T-helper 17 cell (primary cell): ENCODE measurements around the gene OR10G2. TPM values are rescaled to one million over a fixed set of nuclear protein-coding genes. Genes with fewer than 3 reads are reported as not detected.

Source experiments
- ATAC-seq: fragments of 150-1000 bp; cut with Tn5 transposase; 2 replicates; pipeline ENCODE4 v1.10.0; 2021; ENCODE audit warnings: mild to moderate bottlenecking, moderate library complexity
- DNase-seq, 3 donors: peaks; one replicate each; pipeline versions ENCODE4 v3.0.0 to v3.0.0-alpha.2; 2020 to 2021
- H3K9me3 ChIP-seq: one replicate; pipeline ENCODE4 v1.7.0; 2013; ENCODE audit warnings: low read length, mild to moderate bottlenecking; ENCODE audit not compliant: control insufficient read depth, poor library complexity, severe bottlenecking
- H3K27ac Mint-ChIP-seq: one replicate; pipeline ENCODE4 v1.8.0; 2022; ENCODE audit warnings: mild to moderate bottlenecking, moderate library complexity, mixed read lengths
- H3K27me3 Mint-ChIP-seq: one replicate; pipeline ENCODE4 v1.8.0; 2022; ENCODE audit warnings: mixed read lengths
- H3K36me3 Mint-ChIP-seq: one replicate; pipeline ENCODE4 v1.8.0; 2022; ENCODE audit warnings: low read depth, mixed read lengths
- H3K4me1 Mint-ChIP-seq: one replicate; pipeline ENCODE4 v1.8.0; 2022; ENCODE audit warnings: mild to moderate bottlenecking, mixed read lengths
- H3K4me3 Mint-ChIP-seq: one replicate; pipeline ENCODE4 v1.8.0; 2022; ENCODE audit warnings: mild to moderate bottlenecking, moderate library complexity, mixed read lengths
- total RNA-seq, 4 donors: library from RNA in 2 of 4; stranded (reverse) in 2 of 4; gene quantifications; one replicate each; pipeline ENCODE4 v1.2.3 and lab custom pipeline; 2022 to 2026

OR10G2 gene
- not detected for total RNA-seq
- 0 reads per million in 2 donors for total RNA-seq (lab: John Stamatoyannopoulos, UW)

GRCh38 chr14:21634840-21635239 is at the start of gene OR10G2:
TSS of gene OR10G2 (minus strand) at chr14:21634940. CDS start at chr14:21634842, 98 bp downstream.
- no peak for DNase-seq
- no peak for ATAC-seq
- Mint-ChIP-seq H3K4me1 (no peaks in the 10 kb centered on the region), H3K27ac (no peak within 1 kb of the TSS), H3K36me3 (peaks cover 2% of the 10 kb centered on the region), H3K27me3 (peaks cover 40% of the 10 kb centered on the region), H3K4me3 (no peak within 1 kb of the TSS)
- no peaks in the 10 kb centered on the region for H3K9me3 ChIP-seq

DNA sequence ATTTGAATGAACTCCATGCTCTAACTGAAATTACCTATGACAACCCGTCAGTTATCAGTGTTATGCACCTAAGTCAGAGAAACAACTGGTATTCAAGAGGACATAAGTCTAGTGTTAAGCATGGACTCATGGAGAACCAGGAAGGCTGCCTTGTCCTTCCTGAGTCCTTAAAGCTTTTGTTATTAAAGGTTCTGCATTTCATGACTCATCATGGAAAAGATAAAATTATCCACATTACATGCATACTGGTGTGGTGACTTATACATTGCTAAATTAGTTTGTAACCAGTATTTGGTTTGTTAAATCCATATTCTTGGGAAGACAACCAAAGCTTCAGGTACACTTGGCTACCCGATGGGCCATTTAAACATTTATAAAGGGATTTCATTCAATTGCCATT is 45.3 kb upstream of the OR10G2 start:
- H3K9me3 ChIP-seq: no peaks in the 10 kb centered on the region
- H3K4me1 Mint-ChIP-seq: no peaks in the 10 kb centered on the region
- H3K36me3 Mint-ChIP-seq: no peaks in the 10 kb centered on the region
- DNase-seq: no peak
- peaks cover 28% of the 10 kb centered on the region for H3K27me3 Mint-ChIP-seq
- no peak for ATAC-seq
- no peak overlapping the region for H3K4me3 Mint-ChIP-seq
- H3K27ac Mint-ChIP-seq: no peak overlapping the region

GRCh38 chr14:21675566-21675965 is 40.8 kb upstream of the OR10G2 start:
- ATAC-seq: no peak

DNA sequence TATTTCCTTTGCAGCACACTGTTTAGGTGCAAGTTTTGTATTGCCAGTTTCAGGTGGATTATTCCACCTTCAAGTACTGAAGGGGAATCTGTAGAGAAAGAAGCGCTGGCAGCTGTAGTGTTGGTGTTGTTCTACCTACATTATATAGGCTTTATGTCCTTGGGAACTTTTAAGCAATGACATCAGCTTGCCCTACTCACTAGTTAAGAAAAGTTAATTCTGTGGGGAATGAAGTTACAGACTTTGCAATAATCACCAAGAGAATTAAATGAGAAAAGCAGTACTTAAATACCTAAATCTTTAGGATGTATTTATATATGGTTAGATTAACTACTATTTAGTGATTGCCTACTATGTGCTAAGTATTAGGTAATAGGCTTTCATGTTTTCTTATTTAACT is 39.0 kb upstream of the OR10G2 start, which contains the start of gene OR4E1:
Gene OR4E1 (minus strand): TSS at position 101 of the 400 bp plus-strand sequence. CDS start 2,883 bp downstream, outside the sequence.
- no peaks in the 10 kb centered on the region for H3K9me3 ChIP-seq
- Mint-ChIP-seq H3K4me1 (peaks cover 2% of the 10 kb centered on the region), H3K27me3 (peaks cover 45% of the 10 kb centered on the region)

More at GRCh38 chr14:21675566-21675965, 40.8 kb upstream of the OR10G2 start:
- Mint-ChIP-seq H3K4me1 (no peaks in the 10 kb centered on the region), H3K27me3 (peaks cover 28% of the 10 kb centered on the region), H3K4me3 (no peak overlapping the region), H3K36me3 (no peaks in the 10 kb centered on the region), H3K27ac (no peak overlapping the region)
- no peaks in the 10 kb centered on the region for H3K9me3 ChIP-seq
- DNase-seq: no peak

DNA sequence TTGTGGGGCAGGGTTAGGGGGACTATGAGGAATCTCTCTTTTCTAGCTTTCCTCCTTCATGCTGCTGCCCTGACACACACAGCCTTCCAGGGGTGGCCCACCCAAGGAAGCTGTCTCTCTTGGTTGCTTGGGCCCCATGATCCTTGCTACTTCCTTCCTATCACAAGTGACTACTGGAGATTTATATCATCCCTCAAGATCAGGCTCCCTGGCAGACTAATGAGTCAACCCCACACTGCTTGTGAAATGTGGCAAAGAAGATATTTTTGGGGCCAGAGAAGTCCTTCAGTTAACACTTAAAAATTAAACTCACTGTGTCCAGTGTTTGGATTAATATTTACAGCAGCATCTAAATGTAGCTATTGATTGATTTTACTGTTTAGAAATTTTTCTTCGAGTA is 37.4 kb upstream of the OR10G2 start:
- no peak overlapping the region for H3K4me3 Mint-ChIP-seq
- DNase-seq: no peak
- H3K4me1 Mint-ChIP-seq: peaks cover 2% of the 10 kb centered on the region
- no peak overlapping the region for H3K27ac Mint-ChIP-seq
- peaks cover 2% of the 10 kb centered on the region for H3K36me3 Mint-ChIP-seq
- no peak for ATAC-seq
- H3K9me3 ChIP-seq: no peaks in the 10 kb centered on the region
- H3K27me3 Mint-ChIP-seq: peaks cover 37% of the 10 kb centered on the region

More for the DNA sequence above, 39.0 kb upstream of the OR10G2 start, which contains the start of gene OR4E1:
- ATAC-seq (no peak), DNase-seq (no peak)
- H3K27ac Mint-ChIP-seq: no peak within 1 kb of the TSS
- H3K36me3 Mint-ChIP-seq: peaks cover 2% of the 10 kb centered on the region
- no peak within 1 kb of the TSS for H3K4me3 Mint-ChIP-seq

- H3K9me3 ChIP-seq: no peaks in the 10 kb centered on the region
- Mint-ChIP-seq H3K27me3 (peaks cover 36% of the 10 kb centered on the region), H3K4me3 (no peak overlapping the region), H3K36me3 (peaks cover 2% of the 10 kb centered on the region), H3K4me1 (peaks cover 2% of the 10 kb centered on the region), H3K27ac (no peak overlapping the region)
- no peak for DNase-seq
- ATAC-seq: no peak
Observed at GRCh38 chr14:21671371-21671770, 36.6 kb upstream of the OR10G2 start.

DNA sequence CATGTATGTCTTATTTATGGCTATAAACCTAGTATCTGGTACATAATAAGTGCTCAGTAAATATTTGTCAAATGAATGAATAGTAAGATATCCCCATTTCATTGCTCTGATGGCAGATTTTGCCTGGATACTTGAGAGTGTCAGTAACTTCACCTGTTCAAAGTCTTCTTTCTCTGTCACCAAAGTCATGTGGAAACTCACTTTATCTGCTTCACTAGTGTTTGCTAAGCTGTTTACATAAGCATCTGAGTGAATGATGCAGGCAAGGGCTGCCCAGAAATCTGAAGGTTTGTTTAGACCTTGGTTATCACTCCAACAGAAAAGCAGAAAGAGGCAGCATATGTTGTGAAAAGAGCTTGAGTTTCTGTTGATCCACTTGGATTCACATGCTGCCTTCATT is 34.5 kb upstream of the OR10G2 start:
- Mint-ChIP-seq H3K4me3 (no peak overlapping the region), H3K4me1 (peaks cover 2% of the 10 kb centered on the region), H3K27me3 (peaks cover 42% of the 10 kb centered on the region), H3K36me3 (peaks cover 2% of the 10 kb centered on the region), H3K27ac (no peak overlapping the region)
- ATAC-seq (no peak), DNase-seq (no peak)
- no peaks in the 10 kb centered on the region for H3K9me3 ChIP-seq

DNA sequence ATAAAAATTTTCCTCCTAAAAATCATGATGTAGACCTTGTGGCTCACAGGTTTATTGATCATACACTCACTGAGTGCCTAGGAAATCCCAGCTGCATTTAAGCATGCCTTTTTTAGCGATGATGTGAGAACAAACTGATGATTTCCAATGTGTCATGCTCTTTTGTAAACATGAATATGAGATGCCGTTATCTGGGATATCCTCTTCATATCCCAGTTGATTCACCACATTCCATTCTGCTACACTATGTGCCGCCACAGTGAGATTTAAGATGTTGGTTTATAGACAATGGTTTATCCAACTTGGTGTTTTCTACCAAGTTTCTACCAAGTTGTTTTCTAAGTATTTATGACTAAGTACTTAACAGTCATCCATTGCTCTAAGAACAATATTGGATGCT is 33.6 kb upstream of the OR10G2 start:
- H3K9me3 ChIP-seq: no peaks in the 10 kb centered on the region
- Mint-ChIP-seq H3K4me3 (no peak overlapping the region), H3K27ac (no peak overlapping the region), H3K4me1 (peaks cover 2% of the 10 kb centered on the region), H3K36me3 (peaks cover 2% of the 10 kb centered on the region), H3K27me3 (peaks cover 42% of the 10 kb centered on the region)
- ATAC-seq (no peak), DNase-seq (no peak)

DNA sequence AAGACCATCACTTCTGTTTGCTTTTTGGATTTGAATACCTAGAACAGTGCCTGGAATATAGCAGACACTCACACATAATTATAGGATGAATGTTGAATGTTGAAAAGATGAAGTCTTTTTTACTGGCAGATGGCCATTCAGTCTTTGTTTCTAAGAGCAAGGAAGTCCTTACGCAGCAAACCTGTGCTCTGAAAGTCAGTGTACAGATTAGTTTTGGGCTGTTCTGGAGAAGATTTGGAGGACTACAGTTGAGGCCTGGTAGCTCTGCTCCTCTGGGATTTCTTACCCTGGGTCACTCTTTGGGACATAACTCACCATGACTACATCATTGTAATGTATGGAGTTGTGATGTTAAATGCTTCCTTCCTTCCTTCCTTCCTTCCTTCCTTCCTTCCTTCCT is 22.2 kb upstream of the OR10G2 start:
- H3K27me3 Mint-ChIP-seq: peaks cover 13% of the 10 kb centered on the region
- no peak overlapping the region for H3K27ac Mint-ChIP-seq
- peaks cover 3% of the 10 kb centered on the region for H3K4me1 Mint-ChIP-seq
- H3K4me3 Mint-ChIP-seq: no peak overlapping the region
- no peak for DNase-seq
- no peaks in the 10 kb centered on the region for H3K9me3 ChIP-seq
- no peak for ATAC-seq
- no peaks in the 10 kb centered on the region for H3K36me3 Mint-ChIP-seq

- no peak overlapping the region for H3K27ac Mint-ChIP-seq
- H3K4me3 Mint-ChIP-seq: no peak overlapping the region
- peaks cover 3% of the 10 kb centered on the region for H3K4me1 Mint-ChIP-seq
- H3K27me3 Mint-ChIP-seq: peaks cover 30% of the 10 kb centered on the region
- H3K36me3 Mint-ChIP-seq: no peaks in the 10 kb centered on the region
- ATAC-seq (no peak), DNase-seq (no peak)
- H3K9me3 ChIP-seq: no peaks in the 10 kb centered on the region
Observed at GRCh38 chr14:21654215-21654614, 19.5 kb upstream of the OR10G2 start.

DNA sequence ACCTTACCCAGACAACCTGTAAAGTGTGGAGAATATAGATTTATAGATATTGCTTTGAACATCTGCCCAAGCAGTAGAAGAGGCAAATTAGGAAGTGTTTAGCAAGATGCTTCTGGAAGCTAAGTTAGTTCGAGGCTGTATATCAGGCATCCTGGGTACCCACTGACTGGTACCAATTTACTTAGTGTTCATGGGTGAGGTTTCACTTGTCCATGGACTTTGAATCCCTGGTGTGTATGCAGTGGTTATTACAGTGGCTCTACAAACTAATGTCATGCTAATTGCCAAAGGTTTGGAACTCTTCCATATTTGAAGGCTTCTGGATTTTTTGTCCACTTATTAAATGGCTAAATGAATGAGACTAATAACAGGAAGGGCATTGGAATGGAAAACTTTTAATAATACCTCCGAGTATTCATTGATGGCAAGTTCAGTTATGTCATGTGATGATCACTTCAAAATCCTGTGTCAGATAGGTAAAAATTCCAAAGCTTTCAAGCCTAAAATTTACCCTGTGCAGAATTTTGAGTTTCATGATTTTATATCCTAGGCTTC is 18.7 kb upstream of the OR10G2 start, which contains the start of gene OR4E2:
Gene OR4E2 (plus strand): TSS at position 505 of the 555 bp plus-strand sequence. CDS start 11,248 bp downstream, outside the sequence.
- no peaks in the 10 kb centered on the region for H3K9me3 ChIP-seq
- H3K27ac Mint-ChIP-seq: no peak within 1 kb of the TSS

DNA sequence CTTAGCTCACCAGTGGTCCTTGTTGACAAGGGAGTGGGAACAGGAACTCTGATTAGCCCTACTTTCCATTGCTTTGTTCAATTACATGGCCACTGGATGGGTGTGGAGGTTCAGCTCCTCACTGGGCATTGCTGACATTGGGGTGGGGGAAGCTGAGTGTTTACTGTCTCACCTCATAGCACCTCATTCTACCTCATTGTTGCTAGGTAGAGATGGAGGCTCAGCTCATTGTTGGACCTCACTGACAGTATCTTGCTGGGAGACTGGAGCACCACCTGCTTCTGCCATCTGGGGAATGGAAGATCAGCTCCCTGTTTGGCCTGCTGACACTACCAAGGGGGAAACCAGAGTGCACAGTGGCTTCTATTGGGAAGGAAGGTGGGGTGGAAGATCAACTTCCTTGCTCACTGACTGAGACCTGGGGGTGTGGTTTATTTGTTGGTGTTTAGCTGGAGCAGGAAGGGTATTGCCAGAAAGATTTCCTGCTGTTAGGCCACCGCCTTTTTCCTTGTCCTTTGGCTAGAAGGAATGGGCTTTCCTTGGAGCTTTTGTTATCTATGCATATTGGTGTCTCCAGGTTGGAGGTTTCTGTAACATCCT is 17.6 kb upstream of the OR10G2 start:
- H3K36me3 Mint-ChIP-seq: no peaks in the 10 kb centered on the region
- H3K27me3 Mint-ChIP-seq: peaks cover 35% of the 10 kb centered on the region
- ATAC-seq (no peak), DNase-seq (no peak)
- H3K4me1 Mint-ChIP-seq: peaks cover 3% of the 10 kb centered on the region
- no peak overlapping the region for H3K27ac Mint-ChIP-seq
- no peaks in the 10 kb centered on the region for H3K9me3 ChIP-seq
- H3K4me3 Mint-ChIP-seq: no peak overlapping the region

More for the DNA sequence above, 18.7 kb upstream of the OR10G2 start, which contains the start of gene OR4E2:
- no peak for DNase-seq
- no peak for ATAC-seq
- peaks cover 3% of the 10 kb centered on the region for H3K4me1 Mint-ChIP-seq
- H3K4me3 Mint-ChIP-seq: no peak within 1 kb of the TSS
- H3K27me3 Mint-ChIP-seq: peaks cover 35% of the 10 kb centered on the region
- H3K36me3 Mint-ChIP-seq: no peaks in the 10 kb centered on the region

GRCh38 chr14:21647380-21647779 is 12.6 kb upstream of the OR10G2 start:
- H3K4me1 Mint-ChIP-seq: peaks cover 5% of the 10 kb centered on the region

GRCh38 chr14:21643407-21643806 is 8.7 kb upstream of the OR10G2 start:
- H3K9me3 ChIP-seq: no peaks in the 10 kb centered on the region
- H3K4me1 Mint-ChIP-seq: peaks cover 5% of the 10 kb centered on the region
- no peak overlapping the region for H3K4me3 Mint-ChIP-seq
- DNase-seq: no peak
- no peaks in the 10 kb centered on the region for H3K36me3 Mint-ChIP-seq
- H3K27me3 Mint-ChIP-seq: peaks cover 4% of the 10 kb centered on the region
- no peak for ATAC-seq
- H3K27ac Mint-ChIP-seq: no peak overlapping the region

More at GRCh38 chr14:21647380-21647779, 12.6 kb upstream of the OR10G2 start:
- no peaks in the 10 kb centered on the region for H3K36me3 Mint-ChIP-seq
- H3K27ac Mint-ChIP-seq: no peak overlapping the region
- DNase-seq (no peak), ATAC-seq (no peak)
- H3K4me3 Mint-ChIP-seq: no peak overlapping the region
- H3K27me3 Mint-ChIP-seq: peaks cover 34% of the 10 kb centered on the region
- H3K9me3 ChIP-seq: no peaks in the 10 kb centered on the region
